AG09319 (cell line): Measurements from ENCODE around the gene MEGF11.

ENCODE experiments used
- DNase-seq: peaks from one replicate; pipeline ENCODE4 v3.0.0-alpha.2; 2010; ENCODE audit warnings: low read depth; ENCODE audit errors: extremely low read depth
- CTCF ChIP-seq: IDR thresholded peaks from 2 replicates; pipeline ENCODE4 v1.5.1; 2011; ENCODE audit warnings: low read depth, mild to moderate bottlenecking, inconsistent platforms, low read length, moderate library complexity

MEGF11 gene

GRCh38 chr15:66254951-66255676, 1.6 kb upstream of the MEGF11 start:
- no peak for DNase-seq
- TF ChIP-seq CTCF: no peak

GRCh38 chr15:66254089-66254950, 770 bp upstream of the MEGF11 start:
- TF ChIP-seq CTCF: no peak
- DNase-seq: no peak

DNA sequence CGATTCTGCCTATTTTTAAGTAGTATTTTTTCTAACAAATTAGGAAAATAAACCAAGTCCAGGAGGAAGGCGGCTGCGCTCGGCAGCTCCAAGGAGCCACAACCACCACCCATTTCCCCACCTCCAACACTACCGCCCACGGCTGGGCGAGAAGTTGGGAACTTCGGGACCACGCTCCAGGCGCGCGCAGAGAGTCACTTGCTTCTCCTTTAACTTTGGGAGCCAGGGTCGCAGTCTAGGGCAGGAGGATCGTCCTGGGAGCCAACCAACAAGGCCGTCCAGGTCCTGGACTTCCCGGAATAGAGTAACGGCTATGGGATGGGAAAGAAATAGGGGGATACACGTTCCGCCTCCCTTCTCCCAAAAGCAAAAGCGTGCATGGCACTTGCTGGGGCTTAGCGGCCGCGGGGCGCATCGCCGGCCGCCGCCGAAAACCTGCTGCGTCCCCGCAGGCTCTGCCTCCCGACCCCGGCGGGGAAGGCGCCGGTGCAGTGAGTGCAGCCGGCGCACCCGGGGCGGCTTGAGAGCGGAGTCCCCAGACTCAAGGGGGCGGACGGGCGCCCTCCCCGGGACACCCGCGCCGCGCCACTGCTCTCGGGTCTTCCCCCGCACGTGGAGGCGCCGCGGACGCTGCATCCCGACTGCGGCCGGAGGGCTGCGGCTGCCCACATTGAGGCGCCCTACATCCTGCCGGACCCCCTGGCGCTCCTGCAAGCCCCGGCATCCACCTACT, 699 bp downstream of the MEGF11 start:
- no peak for DNase-seq
- TF ChIP-seq CTCF: no peak

DNA sequence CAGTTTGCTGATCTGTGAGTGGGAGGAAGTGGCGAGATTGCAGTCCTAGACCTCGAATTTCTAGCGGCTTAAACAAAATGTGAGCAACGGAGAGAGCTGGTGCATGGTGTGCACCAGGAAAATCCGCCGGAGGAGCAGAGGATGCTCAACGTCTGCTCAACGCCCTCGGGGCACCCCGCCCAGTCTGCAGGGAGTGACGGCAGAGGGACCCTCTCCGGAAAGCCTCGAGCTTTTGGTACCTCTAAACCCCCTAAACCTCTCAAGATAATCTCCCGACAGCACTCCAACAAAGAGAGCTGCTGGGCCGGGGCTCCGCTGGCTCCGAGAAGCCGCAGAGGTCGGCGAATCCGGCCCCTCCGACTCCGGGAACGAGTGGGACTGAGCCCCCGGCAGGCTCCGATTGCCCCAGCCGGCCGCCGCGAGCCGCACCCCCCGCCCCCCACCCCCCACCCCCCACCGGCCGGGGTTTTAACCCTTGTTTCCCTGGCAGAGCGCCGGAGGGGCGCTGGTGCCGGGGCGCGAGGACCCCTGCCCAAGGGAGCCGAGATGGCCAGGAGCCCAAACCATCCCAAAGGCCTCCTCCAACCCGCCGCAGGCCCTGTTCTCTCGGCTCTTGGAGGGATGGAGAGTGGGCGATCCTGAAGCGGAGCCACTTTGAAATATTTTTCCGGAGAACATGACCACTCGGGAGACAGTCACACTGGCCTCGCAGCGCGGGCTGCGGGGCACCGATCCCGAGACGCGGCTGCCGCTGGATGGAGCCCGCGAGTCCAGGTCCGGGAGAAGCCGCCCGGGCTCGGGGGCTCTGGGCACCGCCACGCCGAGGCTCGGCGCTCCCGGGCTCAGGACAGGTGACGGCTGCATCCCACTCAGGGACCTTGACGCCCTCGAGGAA, 1.5 kb downstream of the MEGF11 start:
- no peak for DNase-seq
- TF ChIP-seq CTCF: peak; percentile 69

DNA sequence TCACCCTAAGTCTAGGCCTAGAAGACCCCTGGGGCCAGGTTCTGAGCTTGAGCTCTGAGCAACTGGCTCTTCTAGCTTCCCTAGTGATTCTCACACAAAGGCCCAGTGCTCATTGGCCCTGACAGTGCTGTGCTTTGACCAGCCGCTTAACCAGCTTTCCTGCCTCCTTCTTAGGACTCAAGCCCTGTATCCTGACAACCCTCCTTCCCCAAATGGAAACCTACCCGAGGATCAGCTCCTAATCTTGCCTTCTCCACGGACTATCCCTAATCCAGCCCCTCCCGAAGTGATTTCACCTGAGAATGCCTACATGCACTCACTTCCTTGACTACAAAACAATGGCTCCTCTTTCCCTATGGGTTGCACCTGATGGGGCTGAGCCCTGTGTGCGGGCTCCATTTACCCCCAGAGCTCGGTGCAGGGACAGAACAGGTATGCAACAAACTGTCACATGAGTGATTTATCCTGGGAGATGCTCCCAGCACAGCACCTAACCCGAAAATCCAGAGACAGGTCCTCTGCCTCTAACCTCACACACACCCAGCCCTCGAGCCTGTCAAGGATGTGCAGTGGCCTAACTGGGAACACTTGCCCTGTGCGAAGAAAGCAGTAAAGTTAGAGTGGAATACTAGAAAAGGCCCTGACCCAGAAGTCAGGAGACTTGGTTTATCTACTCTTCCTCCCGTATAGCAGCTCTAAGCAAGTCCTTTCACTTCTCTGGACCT, 2.3 kb downstream of the MEGF11 start:
- no peak for TF ChIP-seq CTCF
- DNase-seq: no peak

DNA sequence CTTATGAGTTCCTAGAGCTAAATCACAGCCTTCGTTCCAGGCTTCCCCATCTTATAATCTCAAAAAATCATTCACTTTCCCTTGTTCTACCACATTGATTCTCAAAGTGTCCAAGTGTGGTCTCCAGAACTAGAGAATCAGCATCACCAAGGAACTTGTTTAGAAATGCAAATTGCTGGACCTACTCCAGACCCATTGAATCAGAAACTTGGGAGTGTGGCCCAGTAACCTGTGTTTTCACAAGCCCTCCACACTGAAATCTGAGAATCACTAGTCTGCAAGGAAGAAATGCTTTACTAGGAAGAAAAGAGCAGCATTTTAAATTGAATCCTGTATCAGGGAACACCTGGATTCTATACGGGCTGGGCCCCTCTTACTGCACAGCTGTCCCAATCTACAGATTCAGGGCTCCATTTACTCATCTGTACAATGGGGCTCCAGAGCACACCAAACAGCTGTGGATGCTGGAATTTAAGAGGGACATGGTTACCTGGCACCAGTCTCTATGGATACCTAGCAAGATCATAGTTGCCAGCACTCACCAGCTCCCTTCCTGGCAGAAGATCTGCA, 3.9 kb downstream of the MEGF11 start:
- no peak for TF ChIP-seq CTCF
- no peak for DNase-seq
